Stomach (tissue), 4 donors: Measurements from ENCODE around the gene PMP22.

Experiments used
- EP300 ChIP-seq: sonication (generic); formaldehyde crosslinking; IDR thresholded peaks from one replicate; pipeline ENCODE4 v1.6.1; 2017; ENCODE audit warnings: antibody characterized with exemption
- POLR2A ChIP-seq, 4 donors: fragments of 450-650 bp; IDR thresholded peaks; one replicate each; pipeline ENCODE4 v1.6.1; 2016; ENCODE audit warnings: antibody characterized with exemption in 4 of 4, control low read depth in 2 of 4, mild to moderate bottlenecking in 1 of 4, moderate library complexity in 1 of 4
- TF ChIP-seq, protein P1 (sequence below), 7 experiments: fragments of 450-650 bp in 4 of 7; fragments of 200-600 bp in 3 of 7; sonication (generic) in 3 of 7; IDR thresholded peaks; one replicate each; pipeline ENCODE4 v1.5.1; 2016 to 2019; ENCODE audit warnings: antibody characterized with exemption in 7 of 7, control low read depth in 2 of 7, mild to moderate bottlenecking in 1 of 7

DNA sequence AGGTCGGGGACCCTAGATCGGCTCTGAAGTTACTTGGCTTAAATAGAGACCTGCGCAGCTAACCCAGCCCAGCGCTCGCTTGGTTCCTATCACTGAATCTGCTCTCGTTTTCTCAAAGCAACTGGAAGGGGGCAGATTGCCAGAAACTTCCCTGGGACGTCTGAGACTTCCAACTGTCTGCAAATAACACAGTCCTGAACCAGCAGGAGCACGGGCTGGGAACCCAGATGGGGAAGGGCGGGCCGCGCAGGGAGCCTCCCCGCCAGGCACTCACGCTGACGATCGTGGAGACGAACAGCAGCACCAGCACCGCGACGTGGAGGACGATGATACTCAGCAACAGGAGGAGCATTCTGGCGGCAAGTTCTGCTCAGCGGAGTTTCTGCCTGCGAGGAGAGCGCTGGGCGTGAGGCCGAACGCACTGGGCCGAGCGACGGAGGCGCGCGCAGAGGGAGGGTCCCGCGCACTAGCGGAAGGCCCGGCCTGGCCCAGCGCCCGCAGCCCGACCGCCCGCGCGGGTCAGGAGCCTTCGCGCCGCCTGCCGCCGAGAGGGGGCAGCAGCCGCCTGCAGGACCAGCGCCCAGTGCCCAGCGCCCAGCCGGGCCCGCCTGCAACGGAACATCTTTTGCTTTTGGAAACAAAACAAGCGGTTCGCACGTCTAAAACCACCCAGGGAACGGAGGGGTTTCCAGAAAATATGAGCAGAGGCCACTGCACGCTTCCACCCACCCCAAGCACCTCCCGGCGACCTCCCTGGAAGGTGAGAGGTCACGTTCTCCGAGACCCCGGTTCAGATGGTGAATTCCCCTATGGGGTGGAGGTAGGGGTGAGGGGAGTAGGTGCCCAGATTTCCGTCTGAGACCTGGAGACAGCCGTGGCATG lies 4.5 kb downstream of the PMP22 start:
- TF ChIP-seq EP300 (no peak), POLR2A (IDR thresholded peaks at IDR 0.05) (no peak)
- TF ChIP-seq, protein P1, sequence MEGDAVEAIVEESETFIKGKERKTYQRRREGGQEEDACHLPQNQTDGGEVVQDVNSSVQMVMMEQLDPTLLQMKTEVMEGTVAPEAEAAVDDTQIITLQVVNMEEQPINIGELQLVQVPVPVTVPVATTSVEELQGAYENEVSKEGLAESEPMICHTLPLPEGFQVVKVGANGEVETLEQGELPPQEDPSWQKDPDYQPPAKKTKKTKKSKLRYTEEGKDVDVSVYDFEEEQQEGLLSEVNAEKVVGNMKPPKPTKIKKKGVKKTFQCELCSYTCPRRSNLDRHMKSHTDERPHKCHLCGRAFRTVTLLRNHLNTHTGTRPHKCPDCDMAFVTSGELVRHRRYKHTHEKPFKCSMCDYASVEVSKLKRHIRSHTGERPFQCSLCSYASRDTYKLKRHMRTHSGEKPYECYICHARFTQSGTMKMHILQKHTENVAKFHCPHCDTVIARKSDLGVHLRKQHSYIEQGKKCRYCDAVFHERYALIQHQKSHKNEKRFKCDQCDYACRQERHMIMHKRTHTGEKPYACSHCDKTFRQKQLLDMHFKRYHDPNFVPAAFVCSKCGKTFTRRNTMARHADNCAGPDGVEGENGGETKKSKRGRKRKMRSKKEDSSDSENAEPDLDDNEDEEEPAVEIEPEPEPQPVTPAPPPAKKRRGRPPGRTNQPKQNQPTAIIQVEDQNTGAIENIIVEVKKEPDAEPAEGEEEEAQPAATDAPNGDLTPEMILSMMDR (IDR thresholded peaks at IDR 0.05) = peak in 5 of 7 experiments; percentile 4 to 91 (median 64)
